Measurements from ENCODE around the gene ZNF473.

Gene ZNF473

GRCh38 chr19:49983645-49984229 lies 42.1 kb upstream of the ZNF473 start:
- in situ Hi-C loops (cut with MboI; ENCODE audit: low pct_unique_long_range_greater_than_20kb, low sequenced_read_pairs, unreplicated experiment): no loop called here
- peak; percentile 83 for TF ChIP-seq CTCF (IDR thresholded peaks at IDR 0.05; ENCODE audit: extremely low read depth, insufficient read depth, missing control alignments)
- DNase-seq (ENCODE audit: low spot score): peak; percentile 77

GRCh38 chr19:49984491-49984890 lies 41.3 kb upstream of the ZNF473 start:
- in situ Hi-C loops (cut with MboI; ENCODE audit: low pct_unique_long_range_greater_than_20kb, low sequenced_read_pairs, unreplicated experiment): no loop called here
- no peak for TF ChIP-seq CTCF (IDR thresholded peaks at IDR 0.05; ENCODE audit: extremely low read depth, insufficient read depth, missing control alignments)
- DNase-seq (ENCODE audit: low spot score): no peak

- in situ Hi-C loops (cut with MboI; ENCODE audit: low pct_unique_long_range_greater_than_20kb, low sequenced_read_pairs, unreplicated experiment): no loop called here
- TF ChIP-seq CTCF (IDR thresholded peaks at IDR 0.05; ENCODE audit: extremely low read depth, insufficient read depth, missing control alignments): no peak
- no peak for DNase-seq (ENCODE audit: low spot score)
Measured at GRCh38 chr19:49985871-49986270, 39.9 kb upstream of the ZNF473 start.

- DNase-seq (ENCODE audit: low spot score): no peak
- TF ChIP-seq CTCF (IDR thresholded peaks at IDR 0.05; ENCODE audit: extremely low read depth, insufficient read depth, missing control alignments): no peak
- in situ Hi-C loops (cut with MboI; ENCODE audit: low pct_unique_long_range_greater_than_20kb, low sequenced_read_pairs, unreplicated experiment): no loop called here
Measured at GRCh38 chr19:49986354-49986753, 39.5 kb upstream of the ZNF473 start.

GRCh38 chr19:49987159-49987698 lies 38.6 kb upstream of the ZNF473 start:
- peak; percentile 75 for DNase-seq (ENCODE audit: low spot score)
- no peak for TF ChIP-seq CTCF (IDR thresholded peaks at IDR 0.05; ENCODE audit: extremely low read depth, insufficient read depth, missing control alignments)
- in situ Hi-C loops (cut with MboI; ENCODE audit: low pct_unique_long_range_greater_than_20kb, low sequenced_read_pairs, unreplicated experiment): no loop called here

- in situ Hi-C loops (cut with MboI; ENCODE audit: low pct_unique_long_range_greater_than_20kb, low sequenced_read_pairs, unreplicated experiment): no loop called here
- TF ChIP-seq CTCF (IDR thresholded peaks at IDR 0.05; ENCODE audit: extremely low read depth, insufficient read depth, missing control alignments): no peak
- no peak for DNase-seq (ENCODE audit: low spot score)
Measured at GRCh38 chr19:49988007-49988406, 37.8 kb upstream of the ZNF473 start.

Measured in GM13977 (cell line).